GM18511 (cell line): ENCODE results near the gene KANSL1.

Experiments used
- ATAC-seq: cut with Tn5 transposase; IDR thresholded peaks from one replicate; pipeline ENCODE4 v1.9.1; 2021; ENCODE audit warnings: mild to moderate bottlenecking, moderate library complexity; ENCODE audit not compliant: unreplicated experiment

Gene KANSL1

GRCh38 chr17:46086821-46087220 lies 106.4 kb downstream of the KANSL1 start:
- ATAC-seq: no peak

DNA sequence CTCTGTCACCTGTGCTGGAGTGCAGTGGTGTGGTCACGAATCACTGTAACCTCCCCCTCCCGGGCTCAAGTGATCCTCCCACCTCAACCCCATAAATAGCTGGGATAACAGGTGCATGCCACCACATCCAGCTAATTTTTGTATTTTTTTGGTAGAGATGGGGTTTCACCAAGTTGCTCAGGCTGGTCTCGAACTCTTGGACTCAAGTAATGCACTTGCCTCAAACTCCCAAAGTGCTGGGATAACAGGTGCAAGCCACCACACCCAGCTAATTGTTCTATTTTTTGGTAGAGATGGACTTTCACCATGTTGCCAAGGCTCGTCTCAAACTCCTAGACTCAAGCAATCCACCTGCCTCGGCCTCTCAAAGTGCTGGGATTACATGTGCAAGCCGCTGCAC lies 107.7 kb downstream of the KANSL1 start:
- no peak for ATAC-seq

- ATAC-seq: no peak
These were observed 111.0 kb downstream of the KANSL1 start for GRCh38 chr17:46082257-46082656.

- no peak for ATAC-seq
These were observed 112.3 kb downstream of the KANSL1 start for GRCh38 chr17:46081018-46081320.

- no peak for ATAC-seq
These were observed 112.9 kb downstream of the KANSL1 start for GRCh38 chr17:46080118-46081017.

- ATAC-seq: no peak
These were observed 114.6 kb downstream of the KANSL1 start for GRCh38 chr17:46078675-46079074.

DNA sequence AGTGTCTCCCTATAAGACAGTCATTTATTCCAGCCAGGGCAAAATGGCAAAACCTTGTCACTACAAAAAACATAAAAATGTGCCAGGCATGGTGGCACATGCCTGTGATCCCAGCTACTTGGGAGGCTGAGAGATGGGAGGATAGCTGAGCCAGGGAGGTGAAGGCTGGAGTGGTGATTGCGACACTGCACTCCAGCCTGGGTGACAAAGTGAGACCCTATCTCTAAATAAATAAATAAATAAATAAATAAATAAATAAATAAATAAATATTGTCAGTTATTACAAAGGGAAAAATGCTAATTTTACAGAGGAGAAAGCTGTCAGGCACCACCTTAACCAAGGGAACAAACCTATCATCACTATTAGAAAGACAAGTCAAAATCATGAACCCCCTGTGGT lies 118.7 kb downstream of the KANSL1 start:
- no peak for ATAC-seq

DNA sequence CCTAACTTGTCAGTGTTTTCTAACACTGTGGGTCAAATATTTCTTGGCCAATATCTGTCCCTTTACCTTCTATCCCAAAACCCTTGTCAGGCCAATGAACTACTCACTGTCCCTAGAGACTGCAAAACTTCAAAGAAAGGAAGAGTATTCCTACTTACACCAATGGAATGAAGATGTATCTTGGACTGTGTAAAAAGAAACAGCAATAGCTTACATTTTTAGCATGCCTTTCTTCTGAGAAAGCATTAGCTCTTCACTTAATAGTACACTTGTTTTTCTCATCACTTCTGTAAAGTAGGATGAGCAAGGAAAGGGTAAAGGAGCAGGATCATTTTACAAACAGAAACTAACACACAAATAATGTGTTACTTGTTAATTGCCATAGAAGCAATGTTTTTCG lies 120.2 kb downstream of the KANSL1 start:
- no peak for ATAC-seq

DNA sequence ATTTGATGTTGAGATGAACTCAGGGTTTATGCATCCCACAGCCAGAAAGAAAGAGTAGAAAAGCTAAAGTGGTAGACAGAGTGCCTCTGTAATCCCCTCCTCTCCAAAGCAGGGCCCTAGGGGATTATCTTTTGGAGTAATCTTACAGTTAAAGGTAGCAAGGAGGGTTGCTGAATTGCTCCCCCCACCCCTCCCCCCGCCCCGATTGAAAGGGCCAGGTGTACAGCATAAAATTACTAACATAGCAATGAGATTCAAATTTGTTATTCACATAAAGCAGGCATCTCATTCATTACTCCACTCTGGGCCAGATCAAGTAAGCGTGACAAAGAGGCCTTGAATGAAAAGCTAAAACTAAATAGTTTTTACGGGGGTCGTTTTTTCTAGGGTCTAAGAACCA lies 121.4 kb downstream of the KANSL1 start:
- ATAC-seq: no peak

DNA sequence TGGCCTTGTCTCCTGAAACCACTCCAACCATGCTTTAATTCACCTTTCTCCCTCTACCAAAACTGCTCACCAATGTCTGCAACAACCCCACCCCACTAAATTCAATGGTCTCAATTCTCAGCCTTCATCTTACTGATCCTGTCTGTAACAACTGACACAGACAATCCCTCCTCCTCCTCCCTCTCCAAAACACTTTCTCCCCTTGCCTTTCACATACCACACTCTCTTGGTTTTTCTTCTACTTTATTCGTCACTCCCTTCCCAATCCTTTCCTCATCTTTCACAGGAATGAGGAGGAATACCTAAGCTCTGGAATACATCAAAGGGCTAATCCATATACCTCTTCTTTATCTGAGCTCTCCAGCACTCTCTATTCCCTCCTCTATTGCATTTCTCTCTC lies 128.8 kb downstream of the KANSL1 start:
- ATAC-seq: no peak

DNA sequence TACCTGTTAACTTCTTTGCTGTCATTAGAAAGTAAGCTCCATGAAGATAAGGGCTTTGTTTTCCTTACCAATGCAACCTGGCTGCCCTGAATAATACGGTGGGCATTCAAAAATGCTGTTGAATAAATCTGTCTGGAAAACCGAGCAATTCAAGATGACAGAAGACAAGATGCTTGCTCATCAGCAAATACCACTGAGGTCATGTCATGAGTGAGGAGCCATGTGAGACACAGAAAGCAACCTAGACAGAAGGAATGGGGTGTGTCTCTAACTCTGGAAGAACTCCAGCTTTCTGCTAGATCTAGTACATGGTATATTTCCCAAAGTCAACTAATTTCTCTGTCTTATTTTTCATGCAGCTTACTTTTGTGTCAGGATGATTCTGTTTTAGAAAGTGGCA lies 130.0 kb downstream of the KANSL1 start:
- no peak for ATAC-seq

DNA sequence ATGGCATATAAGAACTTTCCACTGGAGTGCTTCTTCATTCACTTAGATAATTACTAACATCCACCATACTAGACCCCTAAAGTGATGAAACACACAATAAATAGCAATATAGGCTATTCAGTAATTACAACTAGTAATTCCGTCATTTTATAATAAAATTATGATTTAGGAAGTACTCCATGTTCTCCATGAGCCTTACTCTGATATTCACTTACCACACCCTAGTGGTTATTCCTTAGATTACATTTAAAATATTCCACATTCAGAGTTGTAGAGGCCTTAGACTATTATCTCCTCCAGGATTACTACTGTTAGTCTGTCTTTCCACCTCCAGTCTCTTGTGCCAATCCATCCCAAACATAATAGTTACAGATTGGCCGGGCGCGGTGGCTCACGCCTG lies 131.8 kb downstream of the KANSL1 start:
- no peak for ATAC-seq

DNA sequence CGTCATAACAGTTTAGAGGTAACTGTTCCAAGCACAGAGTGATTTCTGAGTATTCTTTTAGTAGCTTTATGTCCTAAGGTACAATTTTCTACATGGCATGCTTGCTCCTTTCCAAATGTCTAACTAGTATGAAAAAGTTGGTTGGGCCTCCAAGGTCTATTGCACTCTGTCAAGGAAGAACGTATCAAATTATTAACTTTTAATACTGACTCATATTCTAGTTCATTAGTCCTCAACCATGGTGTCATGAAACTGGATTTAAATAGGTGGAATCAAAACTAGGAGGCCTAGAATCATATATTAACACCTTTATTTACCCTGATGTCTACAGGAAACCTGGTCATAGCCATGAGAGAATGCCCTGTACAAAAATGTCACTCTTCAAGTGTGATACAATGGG lies 132.8 kb downstream of the KANSL1 start:
- no peak for ATAC-seq

- no peak for ATAC-seq
These were observed 133.7 kb downstream of the KANSL1 start for GRCh38 chr17:46059486-46059885.

GRCh38 chr17:46057366-46057765 lies 135.9 kb downstream of the KANSL1 start:
- no peak for ATAC-seq

DNA sequence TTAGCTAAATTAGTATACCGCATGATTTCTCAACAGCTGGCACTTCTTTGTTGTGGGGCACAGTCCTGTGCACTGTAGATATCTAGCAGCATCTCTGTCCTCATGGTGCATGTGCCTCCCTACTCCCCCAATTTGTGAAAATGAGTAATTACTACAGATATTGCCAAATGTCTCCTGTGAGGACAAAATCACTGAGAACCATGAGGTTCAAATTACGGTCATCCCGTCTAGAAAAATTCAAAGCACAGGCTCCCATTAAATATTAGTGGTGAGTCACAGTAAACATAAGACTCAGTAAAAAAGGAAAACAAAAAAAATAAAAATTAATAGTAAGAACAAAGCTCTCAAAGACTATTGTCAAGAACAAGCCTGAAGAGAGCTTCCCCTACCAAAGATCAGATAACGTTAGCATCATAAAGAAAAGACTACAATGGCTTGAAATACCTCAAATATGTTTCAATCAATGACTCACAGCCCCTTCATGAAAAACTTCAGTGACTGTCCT lies 136.4 kb downstream of the KANSL1 start:
- no peak for ATAC-seq

DNA sequence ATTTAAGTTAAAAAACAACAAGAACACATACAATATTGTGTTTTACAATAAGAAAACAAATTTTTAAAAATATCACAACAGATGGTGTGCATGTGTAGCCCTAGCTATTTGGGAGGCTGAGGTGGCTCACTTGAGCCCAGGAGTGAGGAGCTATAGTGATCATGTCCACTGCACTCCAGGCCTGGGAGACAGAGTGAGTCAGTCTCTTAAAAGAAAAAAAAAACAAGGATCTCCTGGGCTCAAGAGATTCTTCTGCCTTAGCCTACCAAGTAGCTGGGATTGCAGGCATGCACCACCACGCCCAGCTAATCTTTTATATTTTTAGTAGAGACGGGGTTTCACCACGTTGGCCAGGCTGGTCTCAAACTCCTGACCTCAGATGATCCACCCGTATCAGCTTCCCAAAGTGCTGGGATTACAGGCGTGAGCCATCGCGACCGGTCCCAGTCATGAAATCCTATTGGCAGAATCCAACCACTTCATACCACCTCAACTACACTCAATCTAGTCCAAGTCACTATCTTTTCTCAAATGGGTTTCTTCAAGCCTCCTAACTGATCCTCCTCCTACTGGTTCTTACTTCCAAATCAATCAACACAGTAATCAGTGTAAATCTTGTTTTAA lies 139.2 kb downstream of the KANSL1 start:
- no peak for ATAC-seq

- ATAC-seq: no peak
These were observed 143.6 kb downstream of the KANSL1 start for GRCh38 chr17:46049656-46050055.

DNA sequence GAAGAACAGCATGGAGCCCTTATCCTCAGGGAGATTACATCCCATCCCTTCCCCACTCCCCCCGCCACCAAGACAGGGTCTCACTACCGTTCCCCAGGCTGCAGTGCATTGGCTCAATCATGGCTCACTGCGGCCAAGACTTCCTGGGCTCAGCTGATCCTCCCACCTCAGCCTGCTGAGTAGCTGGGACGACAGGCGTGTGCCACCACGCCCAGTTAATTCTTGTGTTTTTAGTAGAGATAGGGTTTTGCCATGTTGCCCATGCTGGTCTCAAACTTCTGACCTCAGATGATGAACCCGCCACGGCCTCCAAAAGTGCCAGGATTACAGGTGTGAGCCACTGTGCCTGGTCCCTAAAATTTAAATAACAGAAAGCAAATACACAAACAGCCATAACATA lies 145.4 kb downstream of the KANSL1 start:
- no peak for ATAC-seq

GRCh38 chr17:46047398-46047797 lies 145.8 kb downstream of the KANSL1 start:
- no peak for ATAC-seq

GRCh38 chr17:46046957-46047356 lies 146.3 kb downstream of the KANSL1 start:
- no peak for ATAC-seq

DNA sequence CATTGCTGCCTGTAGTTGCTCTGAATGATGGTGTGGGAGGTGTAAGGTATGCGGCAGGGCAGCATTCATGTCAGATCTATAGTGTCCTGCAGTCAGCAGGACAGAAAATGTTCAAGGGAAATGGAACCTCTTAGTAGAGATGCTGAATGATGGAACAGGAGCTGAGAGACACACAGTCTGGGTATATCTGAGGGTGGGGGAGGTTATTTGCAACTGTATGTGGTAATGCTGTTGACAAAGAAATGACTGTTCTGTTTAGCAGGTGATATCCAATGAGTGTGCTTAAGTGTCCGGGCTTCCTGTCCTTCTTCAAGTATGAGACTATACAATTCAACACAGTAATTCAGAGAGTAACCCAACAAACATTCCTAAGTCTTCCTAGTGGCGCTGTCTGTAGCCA lies 147.6 kb downstream of the KANSL1 start:
- no peak for ATAC-seq
